ENCODE results near the gene POU2F2. TPM values are rescaled to one million over a fixed set of nuclear protein-coding genes. Genes with fewer than 3 reads are reported as not detected.

POU2F2 gene
- total RNA-seq = 1 to 10 TPM; 2.1 to 3.1 TPM
- long read RNA-seq, donor 1, partial matches to known transcripts = 3 of 4 reads
- long read RNA-seq, donor 1, other reads (novel, unspliced or antisense) = 1 of 4 reads
- long read RNA-seq, donor 2, partial matches to known transcripts = 4 of 5 reads
- long read RNA-seq, donor 2, other reads (novel, unspliced or antisense) = 1 of 5 reads

- intact Hi-C loops (cut with DNase I) = loop anchor here (5.0 to 10.0 kb wide), 2 partner anchors 50 to 193 kb away; partner anchors contain the start of gene MEGF8 (in 1 of the 2)
- DNase-seq (ENCODE audit: low spot score) = no peak
Measured at GRCh38 chr19:42132030-42132628, at the start of gene POU2F2. Gene POU2F2 (minus strand): TSS chr19:42132446. CDS start chr19:42132411, 35 bp downstream.

DNA sequence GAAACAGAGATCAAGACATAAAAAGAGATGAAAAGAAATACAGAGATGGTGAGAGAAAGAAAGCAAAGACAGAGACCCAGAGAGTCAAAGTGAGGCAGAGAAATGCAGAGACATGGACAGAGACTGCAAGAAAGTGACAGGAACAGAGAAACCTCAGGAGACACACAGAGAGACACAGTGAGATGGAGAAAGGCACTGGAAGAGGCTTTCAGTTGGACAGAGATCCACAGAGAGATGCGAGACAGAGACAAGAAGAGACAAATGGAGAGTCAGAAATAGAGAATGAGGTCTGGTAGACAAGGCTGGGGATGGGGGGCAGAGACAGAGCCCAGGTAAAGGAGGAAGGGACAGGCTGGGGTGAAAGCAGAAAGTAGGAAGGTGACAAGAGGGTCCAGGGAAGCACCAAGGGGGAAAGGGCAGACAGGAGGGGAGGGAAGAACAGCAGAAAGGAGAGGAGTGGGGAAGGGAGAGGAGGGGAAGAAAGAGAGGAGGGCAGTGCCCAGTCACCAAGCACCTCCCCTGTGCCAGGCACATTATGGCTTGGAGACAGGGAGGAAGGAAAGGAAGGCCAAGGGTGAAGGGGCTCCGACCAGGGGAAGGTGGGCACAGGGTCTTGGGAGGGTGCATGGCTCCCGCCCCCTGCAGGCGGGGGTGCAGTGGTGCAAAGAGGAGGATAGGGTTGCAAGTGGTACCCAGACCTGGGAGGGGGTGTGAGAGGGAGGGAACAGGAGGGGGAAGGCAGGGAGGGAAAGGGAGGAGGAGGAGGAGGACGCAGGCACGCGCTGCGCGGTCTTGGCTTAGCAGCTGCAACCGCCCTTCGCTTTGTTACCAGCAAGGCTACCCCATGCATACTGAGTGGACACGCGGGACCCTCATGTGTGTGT lies 46.8 kb upstream of the POU2F2 start:
- DNase-seq (ENCODE audit: low spot score) = no peak
- intact Hi-C loops (cut with DNase I) = no loop called here

- DNase-seq (ENCODE audit: low spot score) = no peak
- intact Hi-C loops (cut with DNase I) = no loop called here
Measured at GRCh38 chr19:42177686-42178019, 45.4 kb upstream of the POU2F2 start.

DNA sequence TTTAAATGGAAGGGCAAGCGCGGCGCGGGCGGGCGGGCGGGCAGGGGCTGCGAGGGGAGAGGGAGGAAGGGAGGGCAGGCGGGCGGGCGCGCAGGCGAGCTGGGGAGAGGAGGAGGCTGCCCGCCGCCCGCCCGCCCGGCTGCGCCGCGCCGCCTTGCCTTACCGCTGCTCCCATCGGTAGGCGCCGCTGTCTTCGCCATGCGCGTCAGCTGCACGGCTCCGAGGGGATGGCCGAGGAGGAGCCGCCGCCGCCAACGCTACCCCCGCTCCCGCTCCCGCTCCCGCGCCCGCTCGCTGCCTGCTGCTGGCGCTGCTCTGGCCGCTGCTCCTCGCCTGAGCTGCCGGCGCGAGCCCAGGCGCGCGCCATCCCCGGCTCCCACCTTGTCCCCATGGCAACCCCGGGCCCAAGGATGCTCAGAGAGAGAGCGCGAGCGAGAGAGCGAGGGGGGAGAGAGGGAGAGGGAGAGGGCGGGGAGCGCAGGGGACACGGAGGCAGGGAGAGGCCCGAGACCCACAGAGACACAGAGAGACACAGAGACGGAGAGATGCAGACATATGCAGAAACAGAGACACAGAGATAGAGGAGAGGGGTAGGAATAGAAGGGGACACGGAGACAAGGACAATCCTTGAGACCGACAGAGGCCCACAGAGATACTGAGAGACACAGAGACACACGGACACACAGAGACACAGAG lies 44.9 kb upstream of the POU2F2 start:
- DNase-seq (ENCODE audit: low spot score) = peak; percentile 90
- intact Hi-C loops (cut with DNase I) = no loop called here

DNA sequence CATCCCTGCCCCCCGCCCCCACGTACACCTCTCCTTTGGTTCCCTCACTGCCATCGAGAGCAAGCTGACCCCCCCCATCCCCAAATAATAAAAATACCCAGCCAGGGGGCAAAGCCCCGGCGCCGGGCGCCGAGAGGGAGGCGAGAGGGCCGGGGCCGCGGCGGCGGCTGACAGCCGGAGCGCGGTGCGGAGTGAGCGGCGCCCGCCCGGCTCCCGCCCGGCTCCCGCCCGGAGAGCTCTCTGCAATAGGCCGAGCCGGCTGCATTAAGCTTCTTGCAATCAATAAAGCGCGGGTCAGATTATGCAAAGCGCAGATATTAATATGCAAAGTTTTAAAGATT lies 44.4 kb upstream of the POU2F2 start:
- intact Hi-C loops (cut with DNase I) = no loop called here
- no peak for DNase-seq (ENCODE audit: low spot score)

- no peak for DNase-seq (ENCODE audit: low spot score)
- intact Hi-C loops (cut with DNase I) = no loop called here
Measured at GRCh38 chr19:42175952-42176648, 43.9 kb upstream of the POU2F2 start.

- no peak for DNase-seq (ENCODE audit: low spot score)
- intact Hi-C loops (cut with DNase I) = no loop called here
Measured at GRCh38 chr19:42174958-42175734, 42.9 kb upstream of the POU2F2 start.

- no peak for DNase-seq (ENCODE audit: low spot score)
- intact Hi-C loops (cut with DNase I) = no loop called here
Measured at GRCh38 chr19:42174188-42174587, 41.9 kb upstream of the POU2F2 start.

DNA sequence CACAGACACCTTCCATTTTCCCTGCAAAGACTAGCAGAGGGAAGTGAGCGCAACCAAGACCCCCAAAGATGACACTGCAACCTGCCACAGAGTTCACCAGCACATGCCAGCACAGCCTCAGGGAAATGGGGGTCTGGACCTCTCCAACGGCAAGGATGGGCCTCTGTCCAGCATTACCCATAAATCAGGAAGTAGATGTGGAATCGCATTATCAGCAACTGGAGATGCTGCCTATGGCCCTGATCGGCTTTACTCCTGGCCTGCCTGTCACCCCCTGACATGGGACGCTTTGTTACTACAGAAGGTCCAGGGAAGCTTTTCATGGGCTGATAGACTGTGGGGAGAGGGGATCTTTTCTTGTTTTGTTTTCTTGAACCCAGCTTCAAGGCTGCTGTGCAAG lies 41.4 kb upstream of the POU2F2 start:
- DNase-seq (ENCODE audit: low spot score) = no peak
- intact Hi-C loops (cut with DNase I) = no loop called here

- intact Hi-C loops (cut with DNase I) = no loop called here
Measured at GRCh38 chr19:42172261-42172660, 40.0 kb upstream of the POU2F2 start.

GRCh38 chr19:42170715-42171114 lies 38.5 kb upstream of the POU2F2 start:
- DNase-seq (ENCODE audit: low spot score) = no peak
- intact Hi-C loops (cut with DNase I) = no loop called here

More at GRCh38 chr19:42172261-42172660, 40.0 kb upstream of the POU2F2 start:
- no peak for DNase-seq (ENCODE audit: low spot score)

DNA sequence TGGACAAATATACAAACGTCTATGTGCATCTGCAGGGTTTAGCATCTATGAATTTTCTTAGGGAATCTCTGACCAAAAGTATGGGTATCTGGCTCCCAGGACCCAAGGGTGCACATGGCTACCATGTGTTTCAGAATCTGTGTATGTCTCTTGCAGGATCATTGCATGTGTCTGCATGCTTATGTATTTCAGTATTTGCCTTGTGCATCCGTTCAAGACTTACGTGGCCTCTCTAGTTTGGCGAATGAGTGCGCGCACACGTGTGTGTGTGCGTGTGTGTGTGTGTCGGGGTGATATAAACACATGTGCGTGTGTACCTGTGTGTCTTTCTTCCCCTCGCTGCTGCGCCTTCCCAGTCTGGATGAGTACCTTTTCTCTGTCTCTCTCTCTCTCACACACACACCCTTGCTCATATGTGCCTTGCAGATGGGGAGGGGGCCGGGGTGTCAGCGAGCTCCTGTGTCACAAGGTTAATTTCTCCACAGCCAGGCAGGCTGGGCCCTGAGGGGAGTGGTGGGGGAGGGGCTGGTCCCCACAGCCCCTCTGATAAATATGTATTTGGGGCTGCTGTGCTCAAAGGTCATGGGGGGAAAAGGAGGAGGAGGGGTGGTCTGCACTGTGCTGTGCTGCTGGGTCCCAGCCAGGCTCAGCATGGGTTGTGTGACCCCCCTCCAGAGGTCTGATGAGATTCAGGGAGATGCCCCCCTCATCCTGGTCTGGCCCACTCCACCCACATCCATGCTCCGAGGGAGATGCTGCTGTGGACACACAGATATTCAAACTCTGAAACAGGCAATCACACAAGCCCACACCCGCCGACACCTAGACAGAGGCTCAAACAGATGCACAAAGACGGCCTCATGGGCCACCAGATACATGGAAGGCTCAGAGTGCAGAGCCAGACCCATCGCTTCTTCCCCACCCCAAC lies 37.5 kb upstream of the POU2F2 start:
- intact Hi-C loops (cut with DNase I) = no loop called here
- no peak for DNase-seq (ENCODE audit: low spot score)

DNA sequence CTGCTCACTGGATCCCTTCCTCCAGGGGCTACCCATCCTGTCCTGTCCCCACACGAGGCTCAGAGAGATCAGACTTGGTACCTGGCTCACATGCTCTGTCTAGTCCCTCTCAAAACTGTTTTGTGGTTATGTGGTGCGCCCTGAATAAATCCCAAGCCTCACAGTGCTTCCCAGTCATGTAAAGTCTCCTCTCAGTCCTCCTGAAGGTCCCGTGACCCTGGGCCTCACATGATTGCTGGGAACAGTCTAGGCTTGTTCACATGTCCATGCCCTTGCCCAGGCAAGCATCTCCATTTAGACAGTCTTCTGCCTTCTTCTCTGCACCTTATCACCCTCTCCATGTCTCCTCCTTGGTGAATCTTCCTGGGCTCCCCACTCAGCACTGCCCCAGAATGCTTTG lies 36.0 kb upstream of the POU2F2 start:
- no peak for DNase-seq (ENCODE audit: low spot score)

GRCh38 chr19:42166316-42166715 lies 34.1 kb upstream of the POU2F2 start:
- intact Hi-C loops (cut with DNase I) = no loop called here
- no peak for DNase-seq (ENCODE audit: low spot score)

More for the DNA sequence above, 36.0 kb upstream of the POU2F2 start:
- intact Hi-C loops (cut with DNase I) = no loop called here

DNA sequence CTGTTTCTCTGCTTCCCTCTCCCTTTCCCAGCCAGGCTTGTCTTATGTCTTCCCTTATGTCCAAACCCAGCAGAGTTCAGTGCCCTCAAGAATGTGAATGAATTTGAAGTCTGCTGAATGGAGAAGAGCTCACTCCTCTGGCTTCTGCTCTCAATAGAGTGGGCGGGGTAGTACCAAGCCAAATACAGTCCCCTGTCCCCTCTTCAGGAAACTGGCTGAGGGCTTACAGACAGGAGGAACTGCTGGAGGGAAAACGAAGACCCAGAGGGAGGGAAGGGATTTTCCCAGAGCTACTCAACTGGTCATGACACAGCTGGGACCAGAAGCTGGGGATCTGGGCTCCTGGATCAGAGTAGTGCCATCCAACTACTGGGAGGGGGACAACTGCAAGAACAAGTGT lies 32.9 kb upstream of the POU2F2 start:
- intact Hi-C loops (cut with DNase I) = no loop called here
- no peak for DNase-seq (ENCODE audit: low spot score)

- intact Hi-C loops (cut with DNase I) = loop anchor here in 1 of 2 donors (1.0 kb wide), 1 partner anchor 34 kb away; no protein-coding TSS in a partner anchor
- DNase-seq (ENCODE audit: low spot score) = no peak
Measured at GRCh38 chr19:42161616-42162263, 29.5 kb upstream of the POU2F2 start.

DNA sequence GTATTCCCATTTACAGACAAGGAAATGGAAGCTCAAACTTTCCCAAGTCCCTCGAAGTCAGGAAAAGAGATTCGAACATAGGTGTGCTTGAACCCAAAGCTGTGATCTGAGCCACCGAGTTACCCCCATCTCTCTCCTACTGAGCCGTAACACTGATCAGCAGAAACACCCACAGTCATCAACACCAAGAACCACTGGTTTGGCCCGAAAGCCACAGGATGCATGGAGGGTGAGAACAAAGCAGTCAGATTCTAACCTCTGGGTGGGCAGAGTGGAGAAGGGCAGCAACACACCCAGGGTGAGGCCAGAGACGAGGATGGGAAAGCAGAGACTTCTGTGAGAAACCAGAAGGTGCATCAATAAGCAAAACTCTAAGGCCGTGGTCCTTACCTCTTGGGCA lies 27.7 kb upstream of the POU2F2 start:
- intact Hi-C loops (cut with DNase I) = no loop called here
- DNase-seq (ENCODE audit: low spot score) = no peak

Data from posterior vena cava (tissue), 2 donors.